ENCODE measurements around the gene GPS2. TPM values are rescaled to one million over a fixed set of nuclear protein-coding genes. Genes with fewer than 3 reads are reported as not detected.
A peak's percentile ranks its signal among the peaks of the same experiment; 100 is the strongest.

The GPS2 gene
- total RNA-seq, 1 experiment from 2014 or later, result 62.6 TPM

GRCh38 chr17:7293816-7294613 lies 21.1 kb downstream of the GPS2 start:
- Histone ChIP-seq H3K23me2 (ENCODE audit: insufficient read length, low read depth, low read length, poor library complexity, severe bottlenecking) (peaks cover 4% of the 10 kb centered on the region), H3K27ac (ENCODE audit: insufficient read length, low read depth, low read length) (no peak overlapping the region), H2AK5ac (ENCODE audit: insufficient read length, low read length) (no peak overlapping the region), H2BK120ac (ENCODE audit: low read depth, low read length, poor library complexity, severe bottlenecking) (no peak overlapping the region), H3K9ac (ENCODE audit: extremely low read depth, insufficient read length, low read length) (no peak overlapping the region), H2BK20ac (ENCODE audit: low read depth, low read length, poor library complexity, severe bottlenecking) (no peak overlapping the region), H3K4me1 (ENCODE audit: insufficient read depth, low read length) (peaks cover 4% of the 10 kb centered on the region; the same call in 1 of the 2 replicates), H4K5ac (ENCODE audit: insufficient read length, low read depth, low read length) (no peak overlapping the region), H2AFZ (ENCODE audit: low read length) (no peak overlapping the region), H3K4me2 (ENCODE audit: insufficient read depth, insufficient read length, low read length) (peak overlapping the region; percentile 49), H3K9me3 (ENCODE audit: control insufficient read depth, low read depth, low read length) (no peaks in the 10 kb centered on the region), H4K20me1 (ENCODE audit: control insufficient read depth, insufficient read depth, insufficient read length) (no peaks in the 10 kb centered on the region), H4K8ac (replicated peaks; ENCODE audit: insufficient read length, low read depth, low read length) (no peak overlapping the region), H3K4ac (ENCODE audit: low read depth, low read length) (no peak overlapping the region), H3K27me3 (ENCODE audit: insufficient read depth, low read length) (peaks cover 2% of the 10 kb centered on the region), H3K18ac (ENCODE audit: insufficient read length, low read depth, low read length) (no peak overlapping the region), H3K14ac (ENCODE audit: insufficient read depth, low read length) (no peak overlapping the region), H2BK5ac (ENCODE audit: insufficient read length, low read length) (no peak overlapping the region), H2BK12ac (ENCODE audit: insufficient read length, low read depth, low read length) (no peak overlapping the region), H2BK15ac (ENCODE audit: low read depth, low read length) (no peak overlapping the region), H3K79me1 (ENCODE audit: insufficient read depth, low read depth, low read length, poor library complexity, severe bottlenecking) (no peaks in the 10 kb centered on the region), H4K91ac (ENCODE audit: insufficient read length, low read depth, low read length) (no peak overlapping the region), H3K79me2 (ENCODE audit: insufficient read depth, low read length) (no peaks in the 10 kb centered on the region), H3T11ph (ENCODE audit: low read length) (no peak overlapping the region), H3K23ac (ENCODE audit: insufficient read length, low read depth, low read length) (no peak overlapping the region), H3K56ac (ENCODE audit: insufficient read length, low read depth, low read length) (no peak overlapping the region)
- Mint-ChIP-seq H3K4me3 (peak overlapping the region; percentile 61 to 81), H3K9me3 (peaks cover 3% of the 10 kb centered on the region in 2 experiments; a peak in 3 of 5 replicates), H3K36me3 (ENCODE audit: insufficient read depth in 1 of 3, low read depth in 3 of 3) (peaks cover 0 to 3% (median 0%) of the 10 kb centered on the region in 3 experiments; a peak in 2 of 7 replicates), H3K27ac (no peak overlapping the region), H3K27me3 (ENCODE audit: low read depth) (peaks cover 68% of the 10 kb centered on the region), H3K4me1 (peaks cover 13 to 28% of the 10 kb centered on the region in 2 experiments)
- no CpG with 5 or more reads among the region's 75 CpGs for WGBS (ENCODE audit: extremely low coverage, insufficient read length, low lambda C conversion rate)
- peak; percentile 92 for DNase-seq
- TF ChIP-seq, protein P1, sequence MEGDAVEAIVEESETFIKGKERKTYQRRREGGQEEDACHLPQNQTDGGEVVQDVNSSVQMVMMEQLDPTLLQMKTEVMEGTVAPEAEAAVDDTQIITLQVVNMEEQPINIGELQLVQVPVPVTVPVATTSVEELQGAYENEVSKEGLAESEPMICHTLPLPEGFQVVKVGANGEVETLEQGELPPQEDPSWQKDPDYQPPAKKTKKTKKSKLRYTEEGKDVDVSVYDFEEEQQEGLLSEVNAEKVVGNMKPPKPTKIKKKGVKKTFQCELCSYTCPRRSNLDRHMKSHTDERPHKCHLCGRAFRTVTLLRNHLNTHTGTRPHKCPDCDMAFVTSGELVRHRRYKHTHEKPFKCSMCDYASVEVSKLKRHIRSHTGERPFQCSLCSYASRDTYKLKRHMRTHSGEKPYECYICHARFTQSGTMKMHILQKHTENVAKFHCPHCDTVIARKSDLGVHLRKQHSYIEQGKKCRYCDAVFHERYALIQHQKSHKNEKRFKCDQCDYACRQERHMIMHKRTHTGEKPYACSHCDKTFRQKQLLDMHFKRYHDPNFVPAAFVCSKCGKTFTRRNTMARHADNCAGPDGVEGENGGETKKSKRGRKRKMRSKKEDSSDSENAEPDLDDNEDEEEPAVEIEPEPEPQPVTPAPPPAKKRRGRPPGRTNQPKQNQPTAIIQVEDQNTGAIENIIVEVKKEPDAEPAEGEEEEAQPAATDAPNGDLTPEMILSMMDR (conservative IDR thresholded peaks at IDR 0.05), result no peak

All from H9 (cell line).